ENCODE results near the gene POLR1B. TPM values are rescaled to one million over a fixed set of nuclear protein-coding genes. Genes with fewer than 3 reads are reported as not detected.
"Not testable (repeated sequence)": the region's sequence is repeated elsewhere in the genome, so short reads cannot be mapped to it uniquely, and the experiment has no call there.

Gene POLR1B
- total RNA-seq, 1 donor from 2014 or later = 17.1 TPM

DNA sequence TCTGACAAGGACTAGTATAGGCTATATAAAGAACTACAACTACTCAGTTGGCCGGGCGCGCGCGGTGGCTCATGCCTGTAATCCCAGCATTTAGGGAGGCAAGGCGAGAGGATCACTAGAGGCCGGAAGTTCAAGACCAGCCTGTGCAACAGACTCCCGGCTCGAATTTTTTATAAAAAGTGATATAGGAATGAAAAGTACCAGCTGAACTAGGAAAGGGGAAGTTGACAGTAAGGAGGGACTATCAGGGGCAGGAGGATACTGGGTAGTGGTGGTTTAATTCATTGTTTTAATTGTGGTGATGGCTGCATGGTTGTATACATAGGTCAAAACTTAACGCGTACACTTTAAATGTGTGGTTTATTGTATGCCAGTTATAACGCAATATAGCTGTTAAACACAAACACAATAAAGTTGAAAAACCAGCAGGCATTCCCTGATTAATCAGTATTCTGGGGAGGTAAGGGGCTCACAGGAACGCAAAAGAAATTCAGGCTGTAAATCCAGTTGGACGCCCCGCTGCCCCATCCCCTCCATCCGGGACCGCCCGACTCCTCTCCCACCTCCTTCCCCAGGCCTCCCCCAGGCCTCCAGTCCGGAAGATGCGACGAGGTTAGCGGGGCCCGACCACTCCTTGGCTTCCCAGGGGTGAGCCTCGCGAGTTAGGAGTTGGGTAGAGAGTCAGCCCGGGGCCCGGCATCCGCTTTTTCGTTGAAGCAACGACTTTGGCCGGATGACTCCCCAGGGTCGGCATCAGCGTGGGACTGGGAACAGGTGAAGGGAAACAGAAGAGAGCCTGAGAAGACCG lies 746 bp upstream of the POLR1B start:
- DNase-seq (ENCODE audit: low read depth in 2 of 2) = peak in 1 of 2 donors; percentile 58

DNA sequence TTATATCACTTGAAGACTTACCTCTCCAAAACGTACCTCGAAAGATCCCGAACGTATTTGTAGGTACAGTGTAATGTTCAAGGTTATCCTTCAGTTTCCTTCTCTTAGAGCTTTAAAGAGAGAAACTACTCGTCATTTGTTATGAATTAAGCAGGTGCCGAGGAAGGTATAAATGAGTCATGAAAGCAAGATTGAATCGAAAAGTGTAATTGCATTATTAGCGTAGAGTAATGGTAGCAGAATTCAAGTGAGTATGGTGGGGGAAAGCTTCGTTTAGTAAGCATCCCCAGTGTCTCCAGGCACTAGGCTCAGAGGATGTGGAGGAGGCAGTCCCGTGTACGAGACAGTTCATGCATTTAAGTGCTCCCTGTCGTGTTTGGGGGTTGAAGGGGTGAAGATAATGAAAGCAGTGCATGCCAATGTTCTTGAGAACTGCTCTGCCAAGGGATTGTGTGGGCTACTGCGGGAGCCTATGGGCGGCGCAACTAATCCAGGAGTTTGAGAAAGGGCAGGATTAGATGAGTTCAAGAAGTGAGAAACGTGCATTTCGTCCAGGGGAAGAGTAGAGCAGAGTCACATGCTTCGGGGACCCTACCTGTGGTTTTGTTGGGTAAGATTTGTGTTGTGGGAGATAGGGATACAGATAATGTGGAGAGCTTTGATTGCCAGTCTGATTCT lies 858 bp downstream of the POLR1B start:
- DNase-seq (ENCODE audit: low read depth in 2 of 2) = peak in 1 of 2 donors; percentile 15

GRCh38 chr2:112547333-112547732 lies 5.1 kb downstream of the POLR1B start:
- no peak for DNase-seq (ENCODE audit: low read depth in 2 of 2)

- no peak for DNase-seq (ENCODE audit: low read depth in 2 of 2)
These were observed 6.7 kb downstream of the POLR1B start for GRCh38 chr2:112548980-112549379.

DNA sequence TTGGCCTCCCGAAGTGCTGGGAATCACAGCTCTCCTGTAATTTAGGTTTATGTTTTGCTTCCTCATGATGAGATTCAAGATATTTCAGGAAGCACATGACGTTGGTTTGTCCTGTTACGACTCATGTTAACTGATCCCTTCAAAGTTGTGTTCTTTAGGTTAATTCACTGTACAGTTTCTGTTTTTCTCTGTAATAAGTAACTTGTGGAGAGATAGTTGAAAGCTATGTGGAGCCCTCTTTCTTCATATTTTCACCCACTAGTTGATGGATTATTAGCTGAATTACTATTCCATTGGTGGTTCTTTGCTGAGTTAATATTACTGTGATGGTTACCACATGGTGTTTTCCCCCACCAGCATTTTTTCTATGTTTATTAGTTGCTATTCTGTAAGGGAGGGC lies 23.8 kb downstream of the POLR1B start:
- DNase-seq (ENCODE audit: low read depth in 2 of 2) = no peak

GRCh38 chr2:112566508-112566907 lies 24.2 kb downstream of the POLR1B start:
- not testable (repeated sequence) for DNase-seq (ENCODE audit: low read depth in 2 of 2)

- DNase-seq (ENCODE audit: low read depth in 2 of 2) = no peak
These were observed 29.7 kb downstream of the POLR1B start for GRCh38 chr2:112572005-112572404.

- DNase-seq (ENCODE audit: low read depth in 2 of 2) = peak in 1 of 2 donors; percentile 7
These were observed 35.5 kb downstream of the POLR1B start for GRCh38 chr2:112577756-112578155.

DNA sequence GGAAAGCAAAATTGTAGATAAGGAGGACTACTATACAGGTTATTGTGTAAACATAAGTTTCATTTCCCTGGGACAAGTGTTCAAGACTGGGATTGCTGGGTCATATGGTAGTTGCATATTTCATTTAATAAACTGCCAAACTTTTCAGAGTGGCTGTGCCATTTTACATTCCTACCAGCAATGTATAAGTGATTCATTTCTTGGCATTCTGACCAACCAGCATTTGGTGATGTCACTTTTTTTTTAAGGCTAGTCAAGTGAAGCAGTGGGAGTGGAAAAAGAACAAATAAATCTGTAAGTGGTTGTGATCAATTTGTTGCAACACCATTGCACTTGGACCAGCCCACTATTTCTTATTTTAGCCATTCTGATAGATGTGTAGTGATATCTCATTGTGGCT lies 37.0 kb downstream of the POLR1B start:
- peak in 1 of 2 donors; percentile 67 for DNase-seq (ENCODE audit: low read depth in 2 of 2)

DNA sequence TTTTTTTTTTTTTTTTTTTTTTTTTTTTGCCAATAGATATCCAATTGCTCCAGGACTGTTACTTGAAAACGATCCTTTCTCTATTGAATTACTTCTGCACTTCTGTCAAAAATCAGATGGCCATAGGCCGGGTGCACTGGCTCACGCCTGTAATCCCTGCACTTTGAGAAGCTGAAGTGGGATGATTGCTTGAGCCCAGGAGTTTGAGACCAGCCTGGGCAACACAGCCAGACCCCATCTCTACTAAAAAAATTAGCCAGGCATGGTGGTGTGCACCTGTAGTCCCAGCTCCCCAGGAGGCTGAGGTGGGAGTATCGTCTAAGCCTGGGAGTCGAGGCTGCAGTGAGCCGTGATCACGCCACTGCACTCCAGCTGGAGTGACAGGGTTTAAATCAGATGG lies 37.8 kb downstream of the POLR1B start:
- no peak for DNase-seq (ENCODE audit: low read depth in 2 of 2)

DNA sequence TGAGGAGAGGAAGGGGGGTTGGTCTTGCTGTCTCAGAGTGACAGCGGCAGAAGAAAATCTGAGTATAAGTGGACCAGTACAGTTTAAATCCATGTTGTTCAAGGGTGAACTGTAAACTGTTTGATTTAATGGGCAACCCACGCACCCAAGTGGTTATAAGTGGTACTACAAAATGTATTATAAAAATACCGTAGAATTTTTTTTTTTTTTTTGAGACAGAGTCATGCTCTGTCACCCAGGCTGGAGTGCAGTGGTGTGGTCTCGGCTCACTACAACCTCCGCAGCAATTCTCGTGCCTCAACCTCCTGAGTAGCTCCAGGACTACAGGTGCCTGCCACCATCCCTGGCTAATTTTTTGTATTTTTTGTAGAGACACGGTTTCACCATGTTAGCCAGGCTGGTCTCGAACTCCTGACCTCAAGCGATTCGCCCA lies 40.1 kb downstream of the POLR1B start:
- peak in 1 of 2 donors; percentile 70 for DNase-seq (ENCODE audit: low read depth in 2 of 2)

DNA sequence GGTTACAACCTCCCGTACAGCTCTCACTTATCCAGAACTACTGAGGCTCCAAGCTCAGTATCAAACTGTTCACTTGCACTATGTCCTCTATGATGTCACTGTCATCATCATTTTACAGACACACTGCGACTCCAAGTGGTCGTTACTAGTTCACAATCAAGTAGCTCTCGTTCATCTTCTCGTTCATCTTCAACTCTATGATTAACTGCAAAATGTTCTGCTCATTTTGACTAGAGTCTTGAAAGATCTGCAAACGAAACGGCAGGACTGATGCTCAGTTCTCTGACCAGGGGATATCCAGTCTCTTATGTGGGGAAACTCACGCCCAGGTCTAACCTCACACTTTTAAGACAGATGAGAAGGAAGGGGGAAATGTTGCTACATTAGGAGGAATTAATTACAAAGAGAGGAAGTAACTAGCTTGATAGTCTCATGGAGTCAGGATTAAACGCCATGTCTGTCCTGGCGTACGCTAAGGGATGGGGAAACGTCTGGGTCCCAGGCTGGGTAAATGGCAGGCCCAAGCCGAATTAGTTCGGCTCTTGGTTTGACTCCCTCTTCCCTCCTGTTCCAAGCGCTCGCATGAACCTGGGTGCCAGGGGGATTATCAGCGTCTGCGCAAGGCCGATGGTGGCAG lies 41.4 kb downstream of the POLR1B start:
- peak in 1 of 2 donors; percentile 19 for DNase-seq (ENCODE audit: low read depth in 2 of 2)

- DNase-seq (ENCODE audit: low read depth in 2 of 2) = peak; percentile 94 to 96
These were observed 42.0 kb downstream of the POLR1B start, which contains the start of gene CHCHD5 for GRCh38 chr2:112584134-112584890. TSS of gene CHCHD5 (plus strand) at chr2:112584609. CDS start at chr2:112584648, 39 bp downstream.

DNA sequence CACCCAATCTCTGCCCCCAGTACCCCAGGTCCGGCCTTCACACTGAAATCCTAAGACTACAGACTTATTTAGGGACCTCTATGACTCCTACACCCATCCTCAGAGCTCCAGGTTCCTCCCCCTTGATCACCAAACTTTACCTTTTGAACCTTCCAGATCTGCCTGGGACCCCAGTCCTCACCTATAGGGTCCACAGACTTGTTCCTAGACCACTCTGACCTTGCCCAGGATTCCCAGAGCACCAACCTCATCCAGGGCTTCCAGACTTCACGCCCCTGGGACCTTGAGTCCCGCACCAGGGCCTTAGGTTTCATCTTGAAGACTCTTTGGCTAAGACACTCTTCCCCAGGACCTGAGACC lies 42.6 kb downstream of the POLR1B start:
- DNase-seq (ENCODE audit: low read depth in 2 of 2) = no peak

- no peak for DNase-seq (ENCODE audit: low read depth in 2 of 2)
These were observed 43.1 kb downstream of the POLR1B start for GRCh38 chr2:112585400-112585799.

DNA sequence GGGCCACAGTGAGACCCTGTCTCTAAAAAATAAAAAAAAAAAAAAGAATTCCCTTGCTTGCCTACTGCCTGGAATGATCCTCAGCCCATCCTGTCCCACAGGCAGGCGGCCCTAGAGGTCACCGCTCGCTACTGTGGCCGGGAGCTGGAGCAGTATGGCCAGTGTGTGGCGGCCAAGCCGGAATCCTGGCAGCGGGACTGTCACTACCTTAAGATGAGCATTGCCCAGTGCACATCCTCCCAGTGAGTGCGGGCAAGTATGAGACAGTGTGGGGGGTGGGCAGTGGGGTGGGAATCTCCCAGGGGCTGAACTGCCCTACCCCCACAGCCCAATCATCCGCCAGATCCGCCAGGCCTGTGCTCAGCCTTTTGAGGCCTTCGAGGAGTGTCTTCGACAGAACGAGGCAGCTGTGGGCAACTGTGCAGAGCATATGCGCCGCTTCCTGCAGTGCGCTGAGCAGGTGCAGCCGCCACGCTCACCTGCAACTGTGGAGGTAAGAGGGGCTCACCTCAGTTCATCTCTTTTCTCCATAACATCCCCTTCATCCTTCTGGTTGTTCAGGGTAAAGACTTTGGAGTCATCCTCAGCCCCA lies 43.7 kb downstream of the POLR1B start:
- DNase-seq (ENCODE audit: low read depth in 2 of 2) = no peak

- DNase-seq (ENCODE audit: low read depth in 2 of 2) = peak in 1 of 2 donors; percentile 47
These were observed 46.4 kb downstream of the POLR1B start for GRCh38 chr2:112588611-112589045.

GRCh38 chr2:112591413-112591812 lies 49.1 kb downstream of the POLR1B start:
- DNase-seq (ENCODE audit: low read depth in 2 of 2) = no peak

DNA sequence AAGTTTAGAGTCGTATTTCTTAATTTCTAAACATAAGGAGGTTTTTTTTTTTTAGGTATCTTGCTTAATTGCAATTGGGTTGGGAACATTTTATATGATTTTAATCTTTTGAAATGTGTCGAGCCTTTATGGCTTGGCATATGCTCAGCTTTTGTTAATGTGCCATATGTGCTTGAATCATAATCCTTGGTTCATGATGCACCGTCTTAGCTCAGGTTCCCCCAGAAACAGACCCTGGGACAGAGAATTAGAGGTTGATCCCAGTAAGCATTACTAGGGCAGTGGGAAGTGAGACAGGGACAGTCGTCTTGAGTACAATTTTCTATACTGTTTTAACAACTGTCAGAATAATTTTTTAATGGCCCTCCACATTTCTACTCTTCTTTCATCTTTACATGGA lies 51.5 kb downstream of the POLR1B start:
- DNase-seq (ENCODE audit: low read depth in 2 of 2) = no peak

GRCh38 chr2:112597537-112598322 lies 55.5 kb downstream of the POLR1B start:
- DNase-seq (ENCODE audit: low read depth in 2 of 2) = no peak

All from dermis microvascular lymphatic vessel endothelial cell (primary cell).